IMR-90 (cell line): Measurements from ENCODE around the gene TRPC6. TPM values are rescaled to one million over a fixed set of nuclear protein-coding genes. Genes with fewer than 3 reads are reported as not detected.

Experiments
- ATAC-seq: fragments of 200-7000 bp; cut with Tn5 transposase; 2 replicates; pipeline ENCODE4 v1.9.1; 2020; ENCODE audit warnings: low read depth, mild to moderate bottlenecking, moderate library complexity
- BruUV-seq: library from RNA; stranded (reverse); fragments of 400-500 nt; replicated peaks from 2 replicates; lab custom pipeline; 2021; lab: Mats Ljungman, UMichigan
- CTCF ChIA-PET: fragments of 300-600 bp; formaldehyde crosslinking; extraction: SDS; loops from one replicate; lab custom pipeline; 2021; ENCODE audit warnings: antibody characterized with exemption; lab: Yijun Ruan, JAX
- POLR2A ChIA-PET: fragments of 300-600 bp; sonication (Branson Sonifier 250); formaldehyde crosslinking; loops from one replicate; lab custom pipeline; 2022; ENCODE audit warnings: antibody characterized with exemption; ENCODE audit not compliant: unreplicated experiment; lab: Charles Lee
- DNase-seq: peaks from one replicate; pipeline ENCODE4 v3.0.0; 2013
- H2AFZ ChIP-seq: replicated peaks from 2 replicates; pipeline ENCODE3; 2013; ENCODE audit warnings: low read length, mild to moderate bottlenecking; ENCODE audit not compliant: poor library complexity
- H2AK5ac ChIP-seq: 2 replicates; pipeline ENCODE4 v1.6.1; 2013; ENCODE audit warnings: low read depth, low read length, inconsistent platforms
- H2AK9ac ChIP-seq: replicated peaks from 2 replicates; pipeline ENCODE3; 2013; ENCODE audit warnings: mild to moderate bottlenecking, low read depth, low read length, moderate library complexity; ENCODE audit not compliant: poor library complexity
- H2BK120ac ChIP-seq: 2 replicates; pipeline ENCODE4 v1.6.1; 2013; ENCODE audit warnings: low read depth, low read length, inconsistent platforms
- H2BK15ac ChIP-seq: 3 replicates; pipeline ENCODE4 v1.6.1; 2013; ENCODE audit warnings: low read depth, low read length, inconsistent platforms
- H2BK20ac ChIP-seq: 2 replicates; pipeline ENCODE4 v1.6.1; 2013; ENCODE audit warnings: low read depth, mild to moderate bottlenecking, inconsistent platforms, low read length, moderate library complexity
- H2BK5ac ChIP-seq: 2 replicates; pipeline ENCODE4 v1.6.1; 2013; ENCODE audit warnings: mild to moderate bottlenecking, low read depth, low read length, inconsistent platforms; ENCODE audit not compliant: poor library complexity, severe bottlenecking
- H3K14ac ChIP-seq: replicated peaks from 2 replicates; pipeline ENCODE4 v1.6.1; 2013; ENCODE audit warnings: low read depth, low read length, inconsistent platforms
- H3K18ac ChIP-seq: 2 replicates; pipeline ENCODE4 v1.6.1; 2013; ENCODE audit warnings: low read depth, low read length, control low read depth
- H3K23ac ChIP-seq: 2 replicates; pipeline ENCODE4 v1.6.1; 2013; ENCODE audit warnings: low read depth, low read length, inconsistent platforms
- H3K27ac ChIP-seq: 2 replicates; pipeline ENCODE4 v1.5.1; 2013; ENCODE audit warnings: mild to moderate bottlenecking, control low read depth, low read length; ENCODE audit not compliant: insufficient read depth
- H3K27me3 ChIP-seq: 2 replicates; pipeline ENCODE4 v1.6.1; 2013; ENCODE audit warnings: low read length; ENCODE audit not compliant: control insufficient read depth, insufficient read depth
- H3K36me3 ChIP-seq: 2 replicates; pipeline ENCODE4 v1.6.1; 2013; ENCODE audit warnings: low read length, mixed read lengths; ENCODE audit not compliant: control insufficient read depth, insufficient read depth
- H3K4ac ChIP-seq: 2 replicates; pipeline ENCODE4 v1.6.1; 2013; ENCODE audit warnings: low read depth, low read length, inconsistent platforms
- H3K4me1 ChIP-seq: 2 replicates; pipeline ENCODE4 v1.6.1; 2013; ENCODE audit warnings: low read length, mixed read lengths; ENCODE audit not compliant: control insufficient read depth, insufficient read depth
- H3K4me2 ChIP-seq: 2 replicates; pipeline ENCODE4 v1.6.1; 2013; ENCODE audit warnings: low read depth, mild to moderate bottlenecking, control low read depth, low read length, moderate library complexity
- H3K4me3 ChIP-seq: 2 replicates; pipeline ENCODE4 v1.5.1; 2013; ENCODE audit warnings: low read depth, mild to moderate bottlenecking, control low read depth, low read length, moderate library complexity; ENCODE audit not compliant: insufficient read depth
- H3K56ac ChIP-seq: 2 replicates; pipeline ENCODE4 v1.6.1; 2013; ENCODE audit warnings: low read length, inconsistent platforms; ENCODE audit not compliant: insufficient read depth; ENCODE audit errors: extremely low read depth
- H3K79me1 ChIP-seq, 2 experiments: 2 replicates each; pipeline ENCODE4 v1.6.1; 2013; ENCODE audit warnings: low read length in 2 of 2, inconsistent platforms in 1 of 2, low read depth in 1 of 2
- H3K9ac ChIP-seq: 2 replicates; pipeline ENCODE4 v1.6.1; 2013; ENCODE audit warnings: low read depth, low read length, control low read depth
- H3K9me1 ChIP-seq: 2 replicates; pipeline ENCODE4 v1.6.1; 2013; ENCODE audit warnings: low read length, inconsistent platforms; ENCODE audit not compliant: insufficient read depth
- H3K9me3 ChIP-seq: 2 replicates; pipeline ENCODE4 v1.6.1; 2013; ENCODE audit warnings: low read length; ENCODE audit not compliant: control insufficient read depth, insufficient read depth
- H4K20me1 ChIP-seq: 2 replicates; pipeline ENCODE4 v1.6.1; 2013; ENCODE audit warnings: low read length, inconsistent platforms; ENCODE audit not compliant: insufficient read depth
- H4K5ac ChIP-seq: 2 replicates; pipeline ENCODE4 v1.6.1; 2013; ENCODE audit warnings: mild to moderate bottlenecking, low read depth, low read length, control low read depth
- H4K8ac ChIP-seq, 2 experiments: 2 replicates each; pipeline ENCODE4 v1.6.1; 2013; ENCODE audit warnings: low read depth in 2 of 2, low read length in 2 of 2, control low read depth in 1 of 2, inconsistent platforms in 1 of 2
- H4K91ac ChIP-seq: 2 replicates; pipeline ENCODE4 v1.6.1; 2013; ENCODE audit warnings: low read depth, low read length, inconsistent platforms; ENCODE audit not compliant: insufficient read depth
- CHD1 ChIP-seq: IDR thresholded peaks from 2 replicates; pipeline ENCODE4 v1.6.1; 2012; ENCODE audit warnings: low read depth, low read length, improper control_type of control experiment
- MXI1 ChIP-seq: IDR thresholded peaks from 2 replicates; pipeline ENCODE4 v1.6.1; 2012; ENCODE audit warnings: low read depth, mild to moderate bottlenecking, low read length, moderate library complexity, borderline replicate concordance
- POLR2A ChIP-seq: IDR thresholded peaks from 2 replicates; pipeline ENCODE4 v1.6.1; 2012; ENCODE audit warnings: mild to moderate bottlenecking, low read depth, low read length
- SMC3 ChIP-seq: fragments of 150-350 bp; IDR thresholded peaks from 2 replicates; pipeline ENCODE4 v1.6.1; 2016; ENCODE audit warnings: low read depth, mild to moderate bottlenecking, antibody characterized with exemption, low read length, moderate library complexity
- WGBS, 2 experiments: methylation state at CpG; one replicate each; pipeline versions ENCODE4 v1.1.5 to v1.1.7; 2013; ENCODE audit warnings: missing lambda C conversion rate in 2 of 2; ENCODE audit not compliant: insufficient read length in 1 of 2; ENCODE audit errors: extremely low coverage in 2 of 2; 5-methylcytosine and 5-hydroxymethylcytosine counted together
- dilution Hi-C: fragments of 300-500 bp; cut with HindIII; formaldehyde crosslinking; loops from one replicate; pipeline ENCODE4 v1.14.3; 2018; ENCODE audit warnings: low sequenced_read_pairs; ENCODE audit not compliant: unreplicated experiment
- in situ Hi-C: fragments of 300-500 bp; cut with MboI; formaldehyde crosslinking; loops from 3 replicates; pipeline ENCODE4 v1.14.3; 2019; ENCODE audit warnings: low sequenced_read_pairs, inconsistent platforms, mixed read lengths
- intact Hi-C: fragments of 100-400 bp; cut with micrococcal nuclease; formaldehyde crosslinking; loops from 2 replicates; pipeline ENCODE4 v1.10.0; 2022
- polyA plus RNA-seq, 3 experiments: library from polyadenylated mRNA; depleted of rRNA; stranded (reverse); fragments of >200 nt; gene quantifications; 2 replicates each; pipeline ENCODE4 v1.2.3, GENCODE V29; 2012; ENCODE audit warnings: low replicate concordance in 1 of 3
- total RNA-seq: library from RNA; depleted of rRNA; stranded (reverse); fragments of >200 nt; gene quantifications from 2 replicates; pipeline ENCODE4 v1.2.3, GENCODE V29; 2012
- TF ChIP-seq, protein P1 (sequence below): fragments of 150-350 bp; IDR thresholded peaks from 2 replicates; pipeline ENCODE4 v1.6.1; 2016; ENCODE audit warnings: low read depth, mild to moderate bottlenecking, low read length, moderate library complexity, borderline replicate concordance

Gene TRPC6
- total and polyA plus RNA-seq, 2 of the 4 experiments (the other 2 are of a cell fraction): 0.99 to 2.3 TPM

DNA sequence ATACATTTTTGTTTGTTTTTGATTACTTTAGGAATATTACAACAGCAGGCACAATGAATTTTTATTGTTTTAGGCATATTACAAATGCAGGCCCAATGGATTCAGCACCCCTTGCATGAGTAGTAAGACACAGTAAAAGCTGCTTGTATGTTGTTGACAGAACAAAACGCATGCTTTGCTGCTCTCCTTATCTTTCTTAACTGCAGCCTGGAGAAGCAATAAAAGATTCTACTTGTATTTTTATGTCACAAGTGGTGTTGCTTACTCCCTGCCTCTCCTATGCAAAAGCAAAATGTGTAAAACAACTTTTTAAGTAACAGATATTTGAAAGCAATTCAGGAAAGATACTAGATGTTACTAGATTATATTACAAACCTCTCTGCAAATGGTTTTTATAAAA, 73.9 kb downstream of the TRPC6 start:
- Histone ChIP-seq H3K4me3 (no peak overlapping the region), H2AK9ac (no peak overlapping the region), H3K4me2 (no peak overlapping the region), H2BK120ac (no peak overlapping the region), H2AFZ (no peak overlapping the region), H3K27me3 (no peaks in the 10 kb centered on the region), H2BK15ac (no peak overlapping the region), H4K20me1 (no peaks in the 10 kb centered on the region), H3K9ac (no peak overlapping the region), H3K4me1 (no peaks in the 10 kb centered on the region), H2BK5ac (no peak overlapping the region), H2AK5ac (no peak overlapping the region), H3K56ac (no peak overlapping the region), H3K14ac (no peak overlapping the region), H3K27ac (no peak overlapping the region), H2BK20ac (no peak overlapping the region), H4K91ac (no peak overlapping the region), H3K9me3 (no peaks in the 10 kb centered on the region), H4K5ac (no peak overlapping the region), H3K79me1 (peaks cover 0 to 5% of the 10 kb centered on the region in 2 experiments; a peak in 2 of 4 replicates), H3K23ac (no peak overlapping the region), H4K8ac (no peak overlapping the region), H3K18ac (no peak overlapping the region), H3K9me1 (no peaks in the 10 kb centered on the region), H3K36me3 (no peaks in the 10 kb centered on the region), H3K4ac (no peak overlapping the region)
- intact Hi-C loops (no loop called here), in situ Hi-C loops (no loop called here), dilution Hi-C loops (no loop called here)
- BruUV-seq: no TSS peak
- ChIA-PET CTCF (no interaction called here), POLR2A (no interaction called here)
- no CpG with 5 or more reads among the region's 1 CpG for WGBS, 2 experiments
- TF ChIP-seq MXI1 (no peak), SMC3 (no peak), POLR2A (no peak), CHD1 (no peak)
- TF ChIP-seq, protein P1, sequence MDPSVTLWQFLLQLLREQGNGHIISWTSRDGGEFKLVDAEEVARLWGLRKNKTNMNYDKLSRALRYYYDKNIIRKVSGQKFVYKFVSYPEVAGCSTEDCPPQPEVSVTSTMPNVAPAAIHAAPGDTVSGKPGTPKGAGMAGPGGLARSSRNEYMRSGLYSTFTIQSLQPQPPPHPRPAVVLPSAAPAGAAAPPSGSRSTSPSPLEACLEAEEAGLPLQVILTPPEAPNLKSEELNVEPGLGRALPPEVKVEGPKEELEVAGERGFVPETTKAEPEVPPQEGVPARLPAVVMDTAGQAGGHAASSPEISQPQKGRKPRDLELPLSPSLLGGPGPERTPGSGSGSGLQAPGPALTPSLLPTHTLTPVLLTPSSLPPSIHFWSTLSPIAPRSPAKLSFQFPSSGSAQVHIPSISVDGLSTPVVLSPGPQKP: no peak
- ATAC-seq (no peak), DNase-seq (no peak)
